OCI-LY7 (cell line): ENCODE data around the gene NUS1. TPM values are rescaled to one million over a fixed set of nuclear protein-coding genes. Genes with fewer than 3 reads are reported as not detected.

Experiments used
- BruUV-seq: library from RNA; stranded (reverse); fragments of 400-500 nt; replicated peaks from 2 replicates; lab custom pipeline; 2021; lab: Mats Ljungman, UMichigan
- CTCF ChIA-PET: fragments of 300-600 bp; sonication (Branson Sonifier 250); formaldehyde crosslinking; loops from one replicate; lab custom pipeline; 2022; ENCODE audit warnings: antibody characterized with exemption; ENCODE audit not compliant: unreplicated experiment; lab: Charles Lee
- POLR2A ChIA-PET: fragments of 300-600 bp; sonication (Branson Sonifier 250); formaldehyde crosslinking; loops from one replicate; lab custom pipeline; 2022; ENCODE audit warnings: antibody characterized with exemption; lab: Charles Lee
- DNase-seq: peaks from one replicate; pipeline ENCODE4 v3.0.0-alpha.2; 2015; ENCODE audit warnings: low spot score
- H2AFZ ChIP-seq: fragments of 200-600 bp; sonication (generic), shearing (Covaris generic); 2 replicates; pipeline ENCODE4 v1.6.1; 2014; ENCODE audit warnings: mild to moderate bottlenecking, antibody characterized with exemption, low read length, moderate library complexity
- H3K27ac ChIP-seq: fragments of 200-600 bp; sonication (generic); 2 replicates; pipeline ENCODE4 v1.5.1; 2014; ENCODE audit warnings: mixed run types, low read depth, mild to moderate bottlenecking, moderate library complexity, low read length, inconsistent platforms; ENCODE audit not compliant: poor library complexity, severe bottlenecking
- H3K36me3 ChIP-seq: fragments of 200-600 bp; sonication (generic); 2 replicates; pipeline ENCODE4 v1.6.1; 2014; ENCODE audit warnings: mild to moderate bottlenecking, antibody characterized with exemption, low read length, moderate library complexity, mixed read lengths; ENCODE audit not compliant: insufficient read depth
- H3K4me1 ChIP-seq: fragments of 200-600 bp; sonication (generic); 2 replicates; pipeline ENCODE4 v1.5.1; 2014; ENCODE audit warnings: mild to moderate bottlenecking, low read length; ENCODE audit not compliant: insufficient read depth, poor library complexity, severe bottlenecking
- H3K4me2 ChIP-seq: fragments of 200-600 bp; sonication (generic); 2 replicates; pipeline ENCODE4 v1.6.1; 2014; ENCODE audit warnings: mild to moderate bottlenecking, low read length
- H3K4me3 ChIP-seq: fragments of 200-600 bp; sonication (generic); 2 replicates; pipeline ENCODE4 v1.5.1; 2014; ENCODE audit warnings: mild to moderate bottlenecking, low read depth, low read length; ENCODE audit not compliant: poor library complexity, severe bottlenecking
- H3K79me2 ChIP-seq: fragments of 200-600 bp; sonication (generic); 2 replicates; pipeline ENCODE4 v1.6.1; 2016; ENCODE audit warnings: low read depth, mild to moderate bottlenecking, low read length, moderate library complexity, mixed read lengths; ENCODE audit not compliant: insufficient read depth
- H3K9me2 ChIP-seq: fragments of 200-600 bp; sonication (generic); 2 replicates; pipeline ENCODE4 v1.6.1; 2016; ENCODE audit warnings: mild to moderate bottlenecking, low read length, mixed read lengths; ENCODE audit not compliant: insufficient read depth
- H3K9me3 ChIP-seq: fragments of 200-600 bp; sonication (generic); 2 replicates; pipeline ENCODE4 v1.6.1; 2014; ENCODE audit warnings: mild to moderate bottlenecking, mixed run types, low read length, mixed read lengths
- H4K20me1 ChIP-seq: fragments of 200-600 bp; sonication (generic); 2 replicates; pipeline ENCODE4 v1.6.1; 2014; ENCODE audit warnings: mild to moderate bottlenecking, antibody characterized with exemption, low read length, moderate library complexity, mixed read lengths; ENCODE audit not compliant: insufficient read depth
- CTCF ChIP-seq: fragments of 200-600 bp; sonication (generic); conservative IDR thresholded peaks from 2 replicates; pipeline ENCODE4 v1.5.1; 2014; ENCODE audit warnings: mild to moderate bottlenecking, antibody characterized with exemption, low read length, moderate library complexity, mixed read lengths
- EZH2phosphoT487 ChIP-seq: fragments of 200-600 bp; sonication (generic); IDR thresholded peaks from 2 replicates; pipeline ENCODE4 v1.6.1; 2018; ENCODE audit warnings: low read depth, borderline replicate concordance, mild to moderate bottlenecking, mixed run types, antibody characterized with exemption, low read length, moderate library complexity, mixed read lengths
- intact Hi-C: fragments of 100-400 bp; cut with micrococcal nuclease; formaldehyde crosslinking; loops from one replicate; pipeline ENCODE4 v1.10.0; 2022; ENCODE audit not compliant: unreplicated experiment
- total RNA-seq, 2 experiments: library from RNA; depleted of rRNA in 1 of 2; stranded (reverse); fragments of >200 nt in 1 of 2; shearing (Covaris generic) in 1 of 2; gene quantifications; 2 replicates each; pipeline ENCODE4 v1.2.3, GENCODE V29; 2014 to 2022

NUS1 gene
- total RNA-seq, 2 experiments from 2014 or later: 9.8 to 35.7 TPM

GRCh38 chr6:117653949-117654348 lies 21.3 kb upstream of the NUS1 start:
- no peaks in the 10 kb centered on the region for H3K79me2 ChIP-seq
- H3K27ac ChIP-seq: no peak overlapping the region
- H3K9me3 ChIP-seq: no peaks in the 10 kb centered on the region
- ChIA-PET POLR2A (no interaction called here), CTCF (no interaction called here)
- BruUV-seq: no TSS peak
- no peak overlapping the region for H3K4me3 ChIP-seq
- DNase-seq: no peak
- no peak for TF ChIP-seq EZH2phosphoT487
- TF ChIP-seq CTCF: no peak
- no peak overlapping the region for H3K4me2 ChIP-seq
- H3K9me2 ChIP-seq: no peaks in the 10 kb centered on the region
- H2AFZ ChIP-seq: no peak overlapping the region
- H4K20me1 ChIP-seq: no peaks in the 10 kb centered on the region
- intact Hi-C loops: no loop called here
- no peaks in the 10 kb centered on the region for H3K4me1 ChIP-seq
- no peaks in the 10 kb centered on the region; the same call in 1 of the 2 replicates for H3K36me3 ChIP-seq

- Histone ChIP-seq H2AFZ (no peak overlapping the region), H3K4me1 (no peaks in the 10 kb centered on the region), H3K4me2 (no peak overlapping the region), H4K20me1 (no peaks in the 10 kb centered on the region), H3K9me2 (no peaks in the 10 kb centered on the region), H3K9me3 (no peaks in the 10 kb centered on the region), H3K36me3 (no peaks in the 10 kb centered on the region; the same call in 1 of the 2 replicates), H3K4me3 (no peak overlapping the region), H3K27ac (no peak overlapping the region), H3K79me2 (no peaks in the 10 kb centered on the region)
- CTCF ChIA-PET: no interaction called here
- POLR2A ChIA-PET: no interaction called here
- no peak for DNase-seq
- BruUV-seq: no TSS peak
- intact Hi-C loops: no loop called here
- TF ChIP-seq EZH2phosphoT487: no peak
- TF ChIP-seq CTCF: no peak
These were observed 19.9 kb upstream of the NUS1 start for GRCh38 chr6:117655380-117655779.

GRCh38 chr6:117666881-117667280 lies 8.4 kb upstream of the NUS1 start:
- intact Hi-C loops: no loop called here
- H3K36me3 ChIP-seq: no peaks in the 10 kb centered on the region
- ChIA-PET POLR2A (interaction anchor here (0.6 kb wide), 1 partner anchor 111 kb away, joined by 3 read pairs; no protein-coding TSS in a partner anchor), CTCF (no interaction called here)
- no peak overlapping the region for H3K27ac ChIP-seq
- H3K4me3 ChIP-seq: no peak overlapping the region
- no peak for TF ChIP-seq EZH2phosphoT487
- TF ChIP-seq CTCF: no peak
- no peaks in the 10 kb centered on the region; the same call in 1 of the 2 replicates for H3K9me3 ChIP-seq
- no peaks in the 10 kb centered on the region for H4K20me1 ChIP-seq
- BruUV-seq: no TSS peak
- H2AFZ ChIP-seq: no peak overlapping the region
- no peak for DNase-seq
- H3K79me2 ChIP-seq: no peaks in the 10 kb centered on the region
- no peaks in the 10 kb centered on the region for H3K9me2 ChIP-seq
- no peak overlapping the region for H3K4me2 ChIP-seq
- no peaks in the 10 kb centered on the region for H3K4me1 ChIP-seq
